Measurements from ENCODE around the gene FOXL3. TPM values are rescaled to one million over a fixed set of nuclear protein-coding genes. Genes with fewer than 3 reads are reported as not detected.

The FOXL3 gene
- polyA plus RNA-seq, 3 donors: not detected

DNA sequence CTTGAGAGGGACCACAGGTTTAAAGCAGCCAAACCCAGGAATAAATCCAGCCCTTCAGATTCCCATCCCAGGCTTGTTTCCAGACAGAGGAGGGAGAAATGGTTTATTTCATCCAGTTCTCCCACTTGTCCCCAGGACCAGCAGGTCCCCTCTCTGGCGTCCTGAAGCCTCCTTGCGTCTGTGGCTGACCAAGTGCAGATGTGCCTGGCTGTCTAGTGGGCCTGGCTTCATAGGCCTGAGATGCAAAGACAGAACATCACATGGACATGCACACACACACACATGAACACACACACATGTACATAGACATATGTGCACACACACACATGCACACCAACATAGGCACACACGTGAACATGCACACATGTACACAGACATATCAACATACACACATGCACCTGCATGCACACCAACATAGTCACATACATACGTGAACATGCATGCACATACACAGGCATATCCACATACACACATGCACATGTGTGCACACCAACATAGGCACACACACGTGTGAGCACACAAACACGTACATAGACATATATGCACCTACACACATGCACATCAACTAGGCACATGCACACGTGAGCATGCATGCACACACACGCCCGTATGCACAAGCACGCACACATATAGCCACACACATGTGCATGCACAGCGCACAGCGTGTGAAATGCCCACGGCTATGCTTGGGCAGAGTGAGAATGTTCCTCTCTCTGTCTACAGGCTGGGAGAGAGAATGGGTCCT, 10.7 kb downstream of the FOXL3 start:
- H3K4me1 ChIP-seq (ENCODE audit: control insufficient read depth in 1 of 2, insufficient read depth in 2 of 2, low read length in 2 of 2): no peaks in the 10 kb centered on the region
- Mint-ChIP-seq H3K4me3 (no peak overlapping the region), H3K27me3 (ENCODE audit: low read depth in 3 of 3) (peaks cover 2 to 6% (median 2%) of the 10 kb centered on the region in 3 donors), H3K36me3 (no peaks in the 10 kb centered on the region), H3K4me1 (no peaks in the 10 kb centered on the region), H3K27ac (peak overlapping the region in 1 of 7 donors; percentile 17), H3K9me3 (peaks cover 0 to 4% (median 4%) of the 10 kb centered on the region in 7 donors)
- no peak for TF ChIP-seq CTCF (IDR thresholded peaks at IDR 0.05)
- H3K4me3 ChIP-seq (replicated peaks in 1 of 3; ENCODE audit: low read depth in 2 of 3, low read length in 3 of 3): no peak overlapping the region
- intact Hi-C loops (cut with micrococcal nuclease): no loop called here
- WGBS (ENCODE audit: insufficient coverage): 93% methylated on average over 13 of the region's 13 CpGs
- H3K79me2 ChIP-seq (ENCODE audit: insufficient read depth, low read length): no peaks in the 10 kb centered on the region
- no peaks in the 10 kb centered on the region for H3K27me3 ChIP-seq (ENCODE audit: control insufficient read depth in 2 of 2, insufficient read depth in 2 of 2, low read length in 2 of 2)
- H3K36me3 ChIP-seq (replicated peaks in 1 of 2; ENCODE audit: control insufficient read depth in 1 of 2, insufficient read depth in 2 of 2, low read length in 2 of 2): no peaks in the 10 kb centered on the region
- no peak for DNase-seq
- no peaks in the 10 kb centered on the region for H3K9me3 ChIP-seq (replicated peaks in 1 of 2; ENCODE audit: control insufficient read depth in 1 of 2, insufficient read depth in 1 of 2, low read length in 2 of 2)
- H3K9ac ChIP-seq (ENCODE audit: insufficient read depth, low read length, poor library complexity, severe bottlenecking): no peak overlapping the region
- H4K20me1 ChIP-seq (ENCODE audit: insufficient read depth, low read length): no peaks in the 10 kb centered on the region
- no peak overlapping the region for H2AFZ ChIP-seq (ENCODE audit: insufficient read depth, low read depth, low read length, poor library complexity, severe bottlenecking)
- H3K27ac ChIP-seq (ENCODE audit: low read depth in 1 of 2, low read length in 2 of 2): no peak overlapping the region
- H3K4me2 ChIP-seq (replicated peaks; ENCODE audit: extremely low read depth, low read length, poor library complexity, severe bottlenecking): no peak overlapping the region

DNA sequence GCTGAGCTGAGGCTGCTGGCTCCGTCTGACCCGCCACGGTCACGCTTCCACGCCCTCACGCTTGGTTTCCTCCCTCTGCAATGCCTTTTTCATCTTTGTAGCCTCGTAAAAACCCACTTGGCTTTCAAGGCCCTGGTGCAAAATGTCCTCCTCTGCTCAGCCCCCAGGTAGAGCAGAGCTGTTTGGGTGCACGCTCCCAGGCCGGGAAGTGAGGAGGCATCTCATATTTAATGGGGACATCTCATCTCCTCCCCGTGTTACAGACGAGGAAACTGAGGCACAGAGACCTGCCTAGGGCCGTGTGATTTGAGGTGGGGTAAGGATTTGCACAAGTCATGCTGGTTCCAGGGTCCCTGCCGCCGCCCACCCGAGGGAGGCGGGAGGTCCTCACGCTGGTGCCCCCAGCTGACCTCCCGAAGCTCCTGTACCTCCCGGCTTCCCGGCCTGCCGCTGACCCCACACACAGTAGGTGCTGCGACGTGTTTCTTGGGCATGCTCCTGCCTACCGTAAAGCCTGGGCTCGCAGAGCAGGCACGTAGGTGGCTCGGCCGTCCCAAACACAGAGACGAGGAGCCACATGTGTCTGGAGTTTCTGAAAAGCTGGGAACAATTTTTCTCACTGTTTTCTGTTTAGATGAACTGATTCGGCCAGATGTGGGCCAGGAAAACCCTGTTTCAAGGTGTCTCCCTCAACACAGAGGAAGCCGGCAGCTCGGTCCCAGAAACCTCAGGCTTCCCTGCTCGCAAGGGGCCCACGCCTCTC, 11.5 kb downstream of the FOXL3 start:
- intact Hi-C loops (cut with micrococcal nuclease): no loop called here
- Histone ChIP-seq H2AFZ (ENCODE audit: insufficient read depth, low read depth, low read length, poor library complexity, severe bottlenecking) (no peak overlapping the region), H3K4me3 (replicated peaks in 1 of 3; ENCODE audit: low read depth in 2 of 3, low read length in 3 of 3) (no peak overlapping the region), H4K20me1 (ENCODE audit: insufficient read depth, low read length) (no peaks in the 10 kb centered on the region), H3K27ac (ENCODE audit: low read depth in 1 of 2, low read length in 2 of 2) (no peak overlapping the region), H3K4me2 (replicated peaks; ENCODE audit: extremely low read depth, low read length, poor library complexity, severe bottlenecking) (no peak overlapping the region), H3K9ac (ENCODE audit: insufficient read depth, low read length, poor library complexity, severe bottlenecking) (no peak overlapping the region), H3K79me2 (ENCODE audit: insufficient read depth, low read length) (no peaks in the 10 kb centered on the region), H3K36me3 (replicated peaks in 1 of 2; ENCODE audit: control insufficient read depth in 1 of 2, insufficient read depth in 2 of 2, low read length in 2 of 2) (no peaks in the 10 kb centered on the region), H3K9me3 (replicated peaks in 1 of 2; ENCODE audit: control insufficient read depth in 1 of 2, insufficient read depth in 1 of 2, low read length in 2 of 2) (no peaks in the 10 kb centered on the region), H3K27me3 (ENCODE audit: control insufficient read depth in 2 of 2, insufficient read depth in 2 of 2, low read length in 2 of 2) (no peaks in the 10 kb centered on the region), H3K4me1 (ENCODE audit: control insufficient read depth in 1 of 2, insufficient read depth in 2 of 2, low read length in 2 of 2) (no peaks in the 10 kb centered on the region)
- no peak for DNase-seq
- Mint-ChIP-seq H3K4me3 (no peak overlapping the region), H3K9me3 (peaks cover 0 to 4% (median 4%) of the 10 kb centered on the region in 7 donors), H3K27ac (no peak overlapping the region), H3K36me3 (no peaks in the 10 kb centered on the region), H3K27me3 (ENCODE audit: low read depth in 3 of 3) (peaks cover 2 to 6% (median 2%) of the 10 kb centered on the region in 3 donors), H3K4me1 (no peaks in the 10 kb centered on the region)
- WGBS (ENCODE audit: insufficient coverage): 95% methylated on average over 24 of the region's 34 CpGs
- TF ChIP-seq CTCF (IDR thresholded peaks at IDR 0.05): no peak
